HUES48 (cell line): Measurements from ENCODE around the gene PSMA3.

ENCODE experiments used
- H3K27ac ChIP-seq: one replicate; pipeline ENCODE4 v1.7.0; 2013; ENCODE audit warnings: low read depth, low read length, inconsistent platforms
- H3K27me3 ChIP-seq: 2 replicates; pipeline ENCODE4 v1.6.1; 2013; ENCODE audit warnings: mild to moderate bottlenecking, low read length; ENCODE audit not compliant: control insufficient read depth, insufficient read depth
- H3K36me3 ChIP-seq: 2 replicates; pipeline ENCODE4 v1.6.1; 2013; ENCODE audit warnings: low read length; ENCODE audit not compliant: control insufficient read depth, insufficient read depth
- H3K4me1 ChIP-seq: 2 replicates; pipeline ENCODE4 v1.6.1; 2013; ENCODE audit warnings: mild to moderate bottlenecking, low read length; ENCODE audit not compliant: control insufficient read depth, insufficient read depth
- H3K4me3 ChIP-seq: 2 replicates; pipeline ENCODE4 v1.5.1; 2013; ENCODE audit warnings: mild to moderate bottlenecking, low read depth, low read length
- H3K9ac ChIP-seq: 2 replicates; pipeline ENCODE4 v1.6.1; 2013; ENCODE audit warnings: mild to moderate bottlenecking, low read depth, low read length, moderate library complexity
- H3K9me3 ChIP-seq: 2 replicates; pipeline ENCODE4 v1.6.1; 2013; ENCODE audit warnings: low read length; ENCODE audit not compliant: control insufficient read depth, insufficient read depth

The PSMA3 gene

DNA sequence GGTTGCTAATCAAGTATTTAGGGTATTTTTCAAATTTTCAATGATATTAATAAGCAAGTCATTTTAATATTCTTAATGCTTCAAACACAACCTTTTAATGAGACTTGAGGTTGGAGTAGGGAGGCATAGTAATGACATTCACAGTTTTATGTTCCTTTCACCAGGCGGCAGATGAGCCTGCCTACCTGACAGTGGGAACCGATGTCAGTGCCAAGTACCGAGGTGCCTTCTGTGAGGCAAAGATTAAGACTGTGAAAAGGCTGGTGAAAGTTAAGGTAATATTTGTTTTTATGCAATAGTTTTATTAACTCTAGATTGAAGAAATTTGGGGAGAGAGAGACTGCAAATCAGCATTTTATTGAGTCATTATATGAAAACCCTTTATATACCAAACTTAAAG is 56.8 kb downstream of the PSMA3 start:
- Histone ChIP-seq H3K9me3 (no peaks in the 10 kb centered on the region), H3K27me3 (no peaks in the 10 kb centered on the region), H3K9ac (no peak overlapping the region), H3K4me1 (peaks cover 4% of the 10 kb centered on the region; the same call in 1 of the 2 replicates), H3K27ac (no peak overlapping the region), H3K36me3 (peaks cover 51% of the 10 kb centered on the region), H3K4me3 (no peak overlapping the region)

DNA sequence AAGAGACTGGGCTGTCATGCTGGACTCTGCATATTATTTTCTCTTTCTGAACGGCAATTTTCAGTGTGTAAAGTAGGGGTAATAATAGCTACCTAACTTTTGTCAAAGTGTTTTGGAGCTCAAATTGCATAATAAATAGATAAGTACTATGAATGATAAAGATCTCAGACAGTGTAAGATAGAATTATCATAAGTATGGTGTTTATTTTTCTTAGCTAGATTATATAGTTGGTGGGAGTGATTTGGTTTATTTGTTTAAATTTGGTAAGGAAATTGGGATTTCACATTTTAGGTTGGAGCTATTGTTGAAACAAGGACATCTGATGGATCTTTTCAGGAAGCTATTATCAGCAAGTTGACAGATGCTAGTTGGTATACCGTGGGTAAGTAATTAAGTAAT is 61.1 kb downstream of the PSMA3 start:
- peaks cover 63% of the 10 kb centered on the region for H3K36me3 ChIP-seq
- H3K4me1 ChIP-seq = no peaks in the 10 kb centered on the region
- no peak overlapping the region for H3K27ac ChIP-seq
- H3K27me3 ChIP-seq = no peaks in the 10 kb centered on the region
- no peak overlapping the region for H3K4me3 ChIP-seq
- no peaks in the 10 kb centered on the region for H3K9me3 ChIP-seq
- no peak overlapping the region for H3K9ac ChIP-seq

DNA sequence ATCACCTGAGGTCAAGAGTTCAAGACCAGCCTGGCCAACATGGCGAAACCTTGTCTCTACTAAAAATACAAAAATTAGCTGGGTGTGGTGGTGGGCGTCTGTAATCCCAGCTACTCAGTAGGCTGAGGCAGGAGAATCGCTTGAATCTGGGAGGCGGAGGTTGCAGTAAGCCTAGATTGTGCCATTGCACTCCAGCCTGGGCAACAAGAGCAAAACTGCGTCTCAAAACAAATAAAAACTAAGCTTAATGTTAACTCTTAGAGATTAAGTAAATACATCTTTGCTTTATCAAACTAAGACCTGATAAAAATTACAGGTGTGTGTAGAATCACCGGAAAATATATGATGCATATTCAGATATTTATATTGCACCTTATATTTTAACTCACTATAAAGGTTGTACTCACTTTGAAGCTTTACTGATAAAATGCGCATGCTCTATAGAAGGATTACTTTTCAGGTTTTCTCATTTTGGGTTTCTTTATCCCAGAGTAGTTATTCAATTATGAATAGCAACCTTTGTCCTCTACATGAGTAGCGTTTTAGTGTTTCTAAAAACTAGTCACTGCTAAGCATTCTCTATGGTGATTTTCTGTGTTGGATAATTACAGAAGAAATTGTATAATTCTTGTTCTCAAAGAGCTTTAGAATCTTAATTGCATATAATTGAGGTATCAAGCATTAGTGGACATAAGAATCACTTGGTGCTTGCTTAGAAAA is 63.1 kb downstream of the PSMA3 start:
- H3K4me1 ChIP-seq = no peaks in the 10 kb centered on the region
- H3K9ac ChIP-seq = no peak overlapping the region
- H3K27me3 ChIP-seq = no peaks in the 10 kb centered on the region
- H3K9me3 ChIP-seq = no peaks in the 10 kb centered on the region
- H3K36me3 ChIP-seq = peaks cover 56% of the 10 kb centered on the region
- no peak overlapping the region for H3K4me3 ChIP-seq
- no peak overlapping the region for H3K27ac ChIP-seq

GRCh38 chr14:58309086-58309485 is 64.4 kb downstream of the PSMA3 start:
- peaks cover 45% of the 10 kb centered on the region for H3K36me3 ChIP-seq
- no peaks in the 10 kb centered on the region for H3K27me3 ChIP-seq
- no peaks in the 10 kb centered on the region for H3K4me1 ChIP-seq
- H3K9ac ChIP-seq = no peak overlapping the region
- H3K9me3 ChIP-seq = no peaks in the 10 kb centered on the region
- no peak overlapping the region for H3K4me3 ChIP-seq
- H3K27ac ChIP-seq = no peak overlapping the region

DNA sequence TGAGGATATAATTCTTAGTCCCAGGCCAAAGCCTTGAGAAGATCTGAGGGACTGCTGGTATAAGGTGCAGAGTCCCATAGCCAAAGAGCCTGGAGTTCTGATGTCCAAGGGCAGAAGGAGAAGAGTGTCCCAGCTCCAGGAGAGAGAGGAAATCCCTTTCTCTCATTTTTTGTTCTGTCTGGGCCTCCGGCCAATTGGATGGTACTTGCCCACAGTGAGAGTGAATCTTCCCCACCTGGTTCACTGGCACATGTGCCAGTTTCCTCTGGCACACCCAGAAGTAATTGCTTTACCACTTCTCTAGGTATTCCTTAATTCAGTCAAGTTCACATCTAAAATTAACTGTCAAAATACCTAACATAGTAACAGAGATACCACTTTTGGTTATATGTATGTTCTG is 69.1 kb downstream of the PSMA3 start:
- H3K9ac ChIP-seq = no peak overlapping the region
- H3K9me3 ChIP-seq = no peaks in the 10 kb centered on the region
- no peak overlapping the region for H3K4me3 ChIP-seq
- no peak overlapping the region for H3K27ac ChIP-seq
- H3K4me1 ChIP-seq = no peaks in the 10 kb centered on the region
- no peaks in the 10 kb centered on the region for H3K27me3 ChIP-seq
- H3K36me3 ChIP-seq = peaks cover 31% of the 10 kb centered on the region

DNA sequence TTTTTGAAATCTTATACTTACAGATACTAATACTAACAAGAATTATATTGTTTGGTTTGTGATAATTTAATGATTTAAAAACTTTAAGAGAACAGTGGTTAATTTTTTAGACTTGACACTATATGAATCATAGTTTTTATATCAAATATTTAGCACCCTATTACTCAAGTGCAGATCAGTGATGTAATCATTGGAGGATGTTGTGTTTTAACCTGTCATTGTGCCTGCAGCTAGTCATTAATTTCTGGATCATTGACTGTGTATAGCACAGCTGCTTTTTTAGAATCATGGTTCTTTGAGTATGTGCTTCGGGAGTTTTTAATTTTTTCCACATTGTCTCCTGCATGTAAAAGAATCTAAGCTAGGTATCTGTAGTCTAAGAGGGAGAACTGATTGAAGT is 71.0 kb downstream of the PSMA3 start:
- Histone ChIP-seq H3K9ac (no peak overlapping the region), H3K36me3 (peaks cover 31% of the 10 kb centered on the region), H3K27ac (no peak overlapping the region), H3K4me3 (no peak overlapping the region), H3K4me1 (no peaks in the 10 kb centered on the region), H3K27me3 (no peaks in the 10 kb centered on the region), H3K9me3 (no peaks in the 10 kb centered on the region)
